Adrenal gland (tissue), 12 donors: Measurements from ENCODE around the gene SMYD2. TPM values are rescaled to one million over a fixed set of nuclear protein-coding genes. Genes with fewer than 3 reads are reported as not detected.

Source experiments
- DNase-seq, 7 donors: peaks; one replicate each; pipeline ENCODE4 v3.0.0-alpha.2; 2019 to 2020
- H3K27ac ChIP-seq, 5 donors: fragments of 200-600 bp; sonication (generic) in 4 of 5; 1 replicate in 3 of 5; 2 replicates in 2 of 5; pipeline versions ENCODE4 v1.5.1 to v1.8.0; 2016 to 2020; ENCODE audit warnings: mild to moderate bottlenecking in 1 of 5
- H3K27me3 ChIP-seq: fragments of 200-600 bp; 2 replicates; pipeline ENCODE4 v1.8.0; 2021
- H3K36me3 ChIP-seq, 2 donors: fragments of 200-600 bp; replicated peaks in 1 of 2; 1 replicate in 1 of 2; 2 replicates in 1 of 2; pipeline versions ENCODE4 v1.5.1 to v1.8.0; 2018 to 2022
- H3K4me1 ChIP-seq, 2 donors: fragments of 200-600 bp; replicated peaks in 1 of 2; 1 replicate in 1 of 2; 2 replicates in 1 of 2; pipeline versions ENCODE4 v1.5.1 to v1.8.0; 2018 to 2021
- H3K4me3 ChIP-seq, 4 donors: fragments of 200-600 bp; sonication (generic) in 3 of 4; one replicate each; pipeline ENCODE4 v1.5.1; 2016 to 2018
- H3K9me3 ChIP-seq, 3 donors: fragments of 200-600 bp; sonication (generic) in 1 of 3; replicated peaks in 1 of 3; 1 replicate in 2 of 3; 2 replicates in 1 of 3; pipeline versions ENCODE4 v1.5.1 to v1.8.0; 2016 to 2021
- POLR2A ChIP-seq, 2 donors: fragments of 450-650 bp; IDR thresholded peaks; one replicate each; pipeline ENCODE4 v1.6.1; 2017; ENCODE audit warnings: antibody characterized with exemption in 2 of 2, mild to moderate bottlenecking in 2 of 2, moderate library complexity in 1 of 2
- WGBS, 4 donors: extraction: QIAGEN DNeasy Blood & Tissue Kit in 2 of 4; methylation state at CpG; one replicate each; pipeline versions ENCODE4 v1.1.5 to v1.1.7; 2013 to 2017; 5-methylcytosine and 5-hydroxymethylcytosine counted together
- intact Hi-C, 2 donors: fragments of 100-400 bp; cut with DNase I; formaldehyde crosslinking; loops; one replicate each; pipeline versions ENCODE4 v1.14.1 to v1.15.0; 2022 to 2023
- polyA plus RNA-seq, 3 donors: library from polyadenylated mRNA; stranded (reverse); fragments of 200-250 nt in 2 of 3; fragments of 350-450 nt in 1 of 3; fragmentation: Illumina TruSeq in 1 of 3; extraction: RNeasy Lipid Tissue Mini Kit (QIAGEN cat#74804) in 1 of 3; gene quantifications; one replicate each; pipeline ENCODE4 v1.2.3, GENCODE V29; 2013 to 2014
- total RNA-seq, 9 donors: library from RNA; depleted of rRNA in 4 of 9; stranded (reverse); fragments of >200 nt in 4 of 9; fragments of 120-200 nt in 1 of 9; fragmentation: NEBNext Ultra II Directional in 1 of 9; extraction: Animal tissue kit (Norgen Biotek cat#: 25700) in 1 of 9; gene quantifications; one replicate each; pipeline versions ENCODE4 v1.1.0 to v1.2.4, GENCODE V29; 2013 to 2023
- TF ChIP-seq, protein P1 (sequence below), 6 experiments: fragments of 450-650 bp in 4 of 6; fragments of 200-600 bp in 2 of 6; sonication (generic) in 1 of 6; IDR thresholded peaks; 1 replicate in 5 of 6; 2 replicates in 1 of 6; pipeline versions ENCODE4 v1.5.1 to v1.8.0; 2016 to 2021; ENCODE audit warnings: antibody characterized with exemption in 6 of 6, mild to moderate bottlenecking in 2 of 6, moderate library complexity in 1 of 6
- donor health status: healthy with polysubstance abuse.
- donor health status: Bipolar disorder and iron deficiency.
- donor health status: DM: yes; HTN: yes; CAD: no.
- donor health status: DM: no; HTN: no; CAD: no.
- donor health status: DM: no; HTN: no; CAD: no.
- donor health status: DM: yes; HTN: yes; CAD: no.

SMYD2 gene
- total and polyA plus RNA-seq, 12 donors = 11.4 to 67.9 (median 23.2) TPM

DNA sequence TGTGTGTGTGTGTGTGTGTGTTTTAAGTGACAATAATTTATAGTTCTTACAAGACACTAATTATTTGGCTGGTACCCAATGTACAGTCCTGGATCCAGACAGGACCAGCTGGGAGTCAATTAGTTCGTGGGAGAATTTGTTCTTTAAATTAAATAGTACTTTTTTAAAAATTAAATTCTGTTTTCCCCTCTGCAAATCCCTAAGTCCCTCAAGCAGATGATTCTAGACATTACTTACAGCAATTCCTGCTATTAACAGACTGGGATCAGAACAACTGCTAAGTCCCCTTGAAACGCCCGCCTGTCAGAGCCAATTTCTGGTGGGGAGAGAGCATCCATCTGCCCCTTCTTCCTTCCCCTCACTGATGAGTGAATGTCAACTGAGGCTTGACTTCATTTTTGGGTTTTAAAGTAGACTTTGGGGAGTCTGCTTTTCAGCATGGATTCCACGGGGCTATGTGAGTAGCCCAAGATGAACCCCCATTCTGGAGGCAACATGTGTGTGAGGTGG lies 83.9 kb downstream of the SMYD2 start:
- no peak overlapping the region for H3K4me3 ChIP-seq
- peaks cover 8 to 10% of the 10 kb centered on the region in 2 donors for H3K4me1 ChIP-seq
- TF ChIP-seq POLR2A (IDR thresholded peaks at IDR 0.05) = no peak
- TF ChIP-seq, protein P1, sequence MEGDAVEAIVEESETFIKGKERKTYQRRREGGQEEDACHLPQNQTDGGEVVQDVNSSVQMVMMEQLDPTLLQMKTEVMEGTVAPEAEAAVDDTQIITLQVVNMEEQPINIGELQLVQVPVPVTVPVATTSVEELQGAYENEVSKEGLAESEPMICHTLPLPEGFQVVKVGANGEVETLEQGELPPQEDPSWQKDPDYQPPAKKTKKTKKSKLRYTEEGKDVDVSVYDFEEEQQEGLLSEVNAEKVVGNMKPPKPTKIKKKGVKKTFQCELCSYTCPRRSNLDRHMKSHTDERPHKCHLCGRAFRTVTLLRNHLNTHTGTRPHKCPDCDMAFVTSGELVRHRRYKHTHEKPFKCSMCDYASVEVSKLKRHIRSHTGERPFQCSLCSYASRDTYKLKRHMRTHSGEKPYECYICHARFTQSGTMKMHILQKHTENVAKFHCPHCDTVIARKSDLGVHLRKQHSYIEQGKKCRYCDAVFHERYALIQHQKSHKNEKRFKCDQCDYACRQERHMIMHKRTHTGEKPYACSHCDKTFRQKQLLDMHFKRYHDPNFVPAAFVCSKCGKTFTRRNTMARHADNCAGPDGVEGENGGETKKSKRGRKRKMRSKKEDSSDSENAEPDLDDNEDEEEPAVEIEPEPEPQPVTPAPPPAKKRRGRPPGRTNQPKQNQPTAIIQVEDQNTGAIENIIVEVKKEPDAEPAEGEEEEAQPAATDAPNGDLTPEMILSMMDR (IDR thresholded peaks at IDR 0.05) = no peak
- no peak for DNase-seq
- intact Hi-C loops = no loop called here
- peaks cover 0 to 5% of the 10 kb centered on the region in 2 donors for H3K36me3 ChIP-seq
- H3K27me3 ChIP-seq = no peaks in the 10 kb centered on the region
- 88 to 94% (median 92%) methylated on average over 4 of the region's 4 CpGs for WGBS, 4 donors
- H3K9me3 ChIP-seq = no peaks in the 10 kb centered on the region
- no peak overlapping the region for H3K27ac ChIP-seq

DNA sequence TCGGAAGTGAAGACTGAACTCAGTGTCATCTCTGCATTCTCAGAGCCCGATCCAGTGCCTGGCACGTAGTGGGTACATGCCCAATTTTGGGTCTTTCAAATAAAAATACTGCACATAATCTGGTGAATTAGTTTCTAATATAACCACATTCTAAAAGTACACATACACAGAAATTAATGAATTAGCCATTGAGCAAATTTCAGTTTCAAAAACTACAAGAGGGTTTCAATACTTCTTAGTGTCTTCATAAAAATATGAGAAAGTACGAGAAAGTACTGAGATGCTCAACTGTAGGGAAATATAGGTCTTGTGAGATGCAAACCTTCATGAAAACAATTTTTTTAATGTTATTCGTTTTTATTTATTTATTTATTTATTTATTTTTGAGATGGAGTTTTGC lies 86.9 kb downstream of the SMYD2 start:
- H3K36me3 ChIP-seq = peaks cover 0 to 4% of the 10 kb centered on the region in 2 donors

DNA sequence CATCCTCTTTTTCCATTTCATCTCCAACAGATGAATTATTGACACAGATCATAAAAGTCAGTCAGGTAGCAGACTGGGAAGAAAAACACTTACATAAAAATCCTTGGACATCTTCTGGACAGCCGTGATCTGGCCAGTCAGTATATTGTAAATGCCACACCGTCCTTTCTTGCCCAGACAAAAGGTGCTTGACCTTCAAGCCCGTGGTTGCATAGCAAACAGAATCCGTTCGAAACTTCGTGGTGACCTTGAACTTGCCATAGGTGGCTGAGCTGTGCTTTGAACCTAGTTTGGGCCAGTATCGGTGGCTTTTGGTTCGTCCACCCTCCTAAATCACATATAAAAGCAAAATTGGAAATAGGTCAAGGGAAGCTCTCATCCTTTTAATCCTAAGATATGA lies 88.4 kb downstream of the SMYD2 start:
- Histone ChIP-seq H3K27ac (no peak overlapping the region), H3K4me3 (no peak overlapping the region), H3K36me3 (peaks cover 0 to 4% of the 10 kb centered on the region in 2 donors), H3K27me3 (no peaks in the 10 kb centered on the region), H3K4me1 (peaks cover 0 to 4% of the 10 kb centered on the region in 2 donors), H3K9me3 (no peaks in the 10 kb centered on the region)
- TF ChIP-seq POLR2A (IDR thresholded peaks at IDR 0.05) = no peak
- TF ChIP-seq, protein P1 (IDR thresholded peaks at IDR 0.05) = no peak
- intact Hi-C loops = no loop called here
- 38 to 67% (median 49%) methylated on average over 8 of the region's 8 CpGs for WGBS, 4 donors
- no peak for DNase-seq

More for the DNA sequence above, 86.9 kb downstream of the SMYD2 start:
- peaks cover 0 to 4% of the 10 kb centered on the region in 2 donors for H3K4me1 ChIP-seq
- H3K4me3 ChIP-seq = no peak overlapping the region
- WGBS, 4 donors = 90 to 95% (median 92%) methylated on average over 5 of the region's 5 CpGs
- intact Hi-C loops = no loop called here
- H3K27me3 ChIP-seq = no peaks in the 10 kb centered on the region
- DNase-seq = no peak
- no peak overlapping the region for H3K27ac ChIP-seq
- TF ChIP-seq, protein P1 (IDR thresholded peaks at IDR 0.05) = no peak
- no peak for TF ChIP-seq POLR2A (IDR thresholded peaks at IDR 0.05)
- no peaks in the 10 kb centered on the region for H3K9me3 ChIP-seq

DNA sequence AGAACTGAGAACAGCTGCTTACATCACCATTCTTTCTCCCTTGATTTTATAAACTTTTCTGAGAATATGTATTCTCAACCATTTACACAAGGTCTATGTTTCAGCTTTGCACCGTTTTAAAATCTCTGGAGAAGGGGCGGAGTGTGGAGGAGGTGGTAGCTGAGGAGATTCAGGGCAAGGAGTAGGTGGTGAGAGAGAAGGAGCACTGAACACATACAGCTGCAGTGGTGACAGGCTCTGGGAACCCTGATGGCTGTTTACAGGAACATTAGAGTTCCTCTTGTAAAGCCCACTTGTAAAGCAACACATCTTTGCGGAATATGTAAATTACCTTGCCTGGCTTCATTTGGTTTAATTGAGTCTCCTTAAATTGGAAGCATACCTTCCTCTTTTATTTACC lies 89.7 kb downstream of the SMYD2 start:
- H3K4me1 ChIP-seq = peaks cover 0 to 4% of the 10 kb centered on the region in 2 donors
- H3K27me3 ChIP-seq = no peaks in the 10 kb centered on the region
- 87 to 96% (median 90%) methylated on average over 3 of the region's 3 CpGs for WGBS, 4 donors
- H3K36me3 ChIP-seq = peaks cover 0 to 4% of the 10 kb centered on the region in 2 donors
- no peaks in the 10 kb centered on the region for H3K9me3 ChIP-seq
- TF ChIP-seq, protein P1 (IDR thresholded peaks at IDR 0.05) = no peak
- TF ChIP-seq POLR2A (IDR thresholded peaks at IDR 0.05) = no peak
- intact Hi-C loops = no loop called here
- no peak overlapping the region for H3K27ac ChIP-seq
- no peak overlapping the region for H3K4me3 ChIP-seq
- DNase-seq = no peak
